Ureter (tissue), 1 donor: ENCODE data around the gene WIPF1. TPM values are rescaled to one million over a fixed set of nuclear protein-coding genes. Genes with fewer than 3 reads are reported as not detected.

Experiments
- DNase-seq: peaks from one replicate; pipeline ENCODE4 v3.0.0-alpha.2; 2020; ENCODE audit warnings: low spot score
- total RNA-seq: library from RNA; stranded (reverse); gene quantifications from one replicate; pipeline ENCODE4 v1.2.4, GENCODE V29; 2023
- donor health status: DM: yes; HTN: yes; CAD: no.

The WIPF1 gene, protein sequence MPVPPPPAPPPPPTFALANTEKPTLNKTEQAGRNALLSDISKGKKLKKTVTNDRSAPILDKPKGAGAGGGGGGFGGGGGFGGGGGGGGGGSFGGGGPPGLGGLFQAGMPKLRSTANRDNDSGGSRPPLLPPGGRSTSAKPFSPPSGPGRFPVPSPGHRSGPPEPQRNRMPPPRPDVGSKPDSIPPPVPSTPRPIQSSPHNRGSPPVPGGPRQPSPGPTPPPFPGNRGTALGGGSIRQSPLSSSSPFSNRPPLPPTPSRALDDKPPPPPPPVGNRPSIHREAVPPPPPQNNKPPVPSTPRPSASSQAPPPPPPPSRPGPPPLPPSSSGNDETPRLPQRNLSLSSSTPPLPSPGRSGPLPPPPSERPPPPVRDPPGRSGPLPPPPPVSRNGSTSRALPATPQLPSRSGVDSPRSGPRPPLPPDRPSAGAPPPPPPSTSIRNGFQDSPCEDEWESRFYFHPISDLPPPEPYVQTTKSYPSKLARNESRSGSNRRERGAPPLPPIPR
- total RNA-seq = 35.7 TPM

DNA sequence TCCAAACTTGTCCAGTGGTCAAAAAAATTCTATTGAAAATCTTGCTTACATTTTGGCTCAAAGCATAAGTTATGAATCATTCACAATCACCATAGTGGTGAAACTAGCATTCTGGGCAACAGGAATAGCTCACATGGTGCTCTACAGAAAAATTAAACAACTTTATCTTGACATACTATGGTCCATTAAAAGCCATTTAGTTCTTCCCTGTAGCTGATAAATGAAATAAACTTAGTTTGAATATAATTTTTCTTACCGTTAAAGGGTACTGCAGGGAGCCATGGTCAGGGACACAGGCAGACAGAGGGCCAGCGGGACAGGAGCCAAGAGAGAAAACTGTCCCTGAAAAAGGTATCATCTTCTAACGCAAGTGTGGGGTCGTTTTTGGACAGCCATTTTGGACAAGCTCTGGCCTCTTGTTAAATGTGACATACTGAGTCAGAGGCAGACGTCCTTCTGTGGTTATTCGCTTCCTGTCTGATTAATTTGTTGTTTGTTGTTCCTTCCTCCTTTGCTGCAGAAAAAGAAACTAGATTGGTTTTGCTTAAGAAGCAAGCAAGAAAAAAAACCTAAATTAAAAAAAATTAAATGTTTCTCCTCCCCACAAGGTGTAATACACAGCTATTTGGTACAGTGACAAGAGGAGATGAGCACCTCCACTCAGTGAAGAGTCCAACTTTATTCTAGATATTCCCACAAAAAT, at the start of gene WIPF1:
Gene WIPF1, minus strand, starts transcription at position 460 of the 703 bp plus-strand sequence. CDS start 12,231 bp downstream, outside the sequence.
- no peak for DNase-seq

DNA sequence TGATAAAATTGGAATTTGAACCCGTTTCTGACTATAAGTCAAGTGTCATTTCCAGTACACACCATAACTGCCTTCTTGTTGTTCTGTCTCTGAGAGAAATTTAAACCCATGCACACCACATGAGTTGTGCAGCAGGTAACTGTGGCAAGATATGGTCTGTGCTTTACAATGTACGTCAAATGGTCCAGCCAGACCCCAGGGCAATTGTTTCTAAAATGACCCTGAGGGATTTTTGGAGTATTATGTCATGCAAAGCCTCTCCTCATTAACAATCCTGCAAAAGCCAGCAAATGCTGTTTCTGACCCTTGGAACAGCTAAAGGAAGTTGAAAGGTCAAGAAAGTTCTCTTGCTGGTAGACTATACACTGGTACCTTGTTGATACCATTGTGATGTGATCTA, 47.7 kb upstream of the WIPF1 start:
- no peak for DNase-seq

DNA sequence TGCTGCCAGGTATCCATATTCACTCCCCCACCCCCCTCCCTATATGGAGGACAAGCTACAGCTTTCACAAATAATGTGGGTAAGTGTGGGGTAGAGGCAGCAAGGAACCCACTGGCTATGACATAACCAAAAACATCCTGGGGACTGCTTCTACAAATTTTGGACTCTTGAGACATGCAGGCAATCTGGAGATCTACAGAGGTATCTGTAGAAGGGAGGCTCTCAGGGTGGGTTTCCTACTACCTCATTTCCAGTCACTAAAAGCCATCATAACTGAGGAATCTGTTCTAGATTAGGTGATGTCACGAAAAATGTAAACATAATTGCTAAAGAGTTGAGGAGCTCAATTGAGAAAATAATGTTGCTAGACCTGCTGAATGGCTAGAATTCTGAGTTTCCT, 46.8 kb upstream of the WIPF1 start:
- no peak for DNase-seq

DNA sequence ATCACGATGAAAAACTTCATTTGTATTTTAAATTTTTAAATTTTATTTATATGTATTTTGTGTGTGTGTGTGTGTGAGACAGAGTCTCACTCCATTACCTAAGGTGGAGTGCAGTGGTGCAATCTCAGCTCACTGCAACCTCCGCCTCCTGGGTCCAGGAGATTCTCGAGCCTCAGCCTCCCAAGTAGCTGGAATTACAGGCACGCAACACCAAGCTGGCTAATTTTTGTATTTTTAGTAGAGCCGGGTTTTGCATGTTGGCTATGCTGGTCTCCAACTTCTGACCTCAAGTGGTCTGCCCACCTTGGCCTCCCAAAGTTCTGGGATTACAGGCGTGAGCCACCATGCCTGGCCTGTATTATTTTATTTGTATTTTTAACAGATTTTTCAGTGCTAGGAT, 45.8 kb upstream of the WIPF1 start:
- DNase-seq = no peak

DNA sequence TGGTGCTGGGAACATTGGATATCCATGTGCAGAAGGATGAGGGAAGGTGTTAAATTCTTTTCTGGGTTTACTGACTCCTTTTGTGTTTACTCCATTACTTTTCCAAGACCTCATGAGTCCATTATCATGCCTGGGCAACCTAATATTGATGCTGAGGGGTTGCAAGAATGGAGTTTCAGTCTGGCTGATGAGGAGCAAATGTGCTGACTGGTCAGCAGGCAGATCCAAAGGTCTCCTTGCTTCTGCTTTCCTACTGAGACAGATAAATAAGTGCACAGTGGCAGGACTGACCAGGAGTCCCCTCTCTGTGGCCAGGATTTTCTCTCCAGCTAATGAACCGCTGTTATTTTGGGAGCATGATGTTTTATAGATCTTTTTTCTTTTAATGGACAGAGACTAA, 43.6 kb upstream of the WIPF1 start:
- no peak for DNase-seq

DNA sequence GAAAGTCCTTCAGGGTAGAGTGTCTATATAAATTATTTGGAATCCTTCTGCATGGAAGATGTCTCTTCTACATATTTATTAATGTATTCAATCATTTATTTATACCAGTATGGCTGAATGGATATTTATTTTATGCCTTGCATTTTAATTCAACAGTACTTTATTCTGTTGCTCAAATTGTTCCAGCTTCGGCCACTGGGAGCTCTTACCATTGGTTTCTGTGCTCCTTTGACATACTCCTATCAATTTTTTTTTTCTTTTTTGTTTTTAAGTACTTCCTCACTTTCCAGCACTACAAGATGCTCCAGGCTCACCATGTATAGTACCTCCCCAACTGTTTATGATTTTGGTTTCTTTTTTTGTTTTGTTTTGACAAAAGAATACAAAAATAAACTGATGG, 39.4 kb upstream of the WIPF1 start:
- no peak for DNase-seq

DNA sequence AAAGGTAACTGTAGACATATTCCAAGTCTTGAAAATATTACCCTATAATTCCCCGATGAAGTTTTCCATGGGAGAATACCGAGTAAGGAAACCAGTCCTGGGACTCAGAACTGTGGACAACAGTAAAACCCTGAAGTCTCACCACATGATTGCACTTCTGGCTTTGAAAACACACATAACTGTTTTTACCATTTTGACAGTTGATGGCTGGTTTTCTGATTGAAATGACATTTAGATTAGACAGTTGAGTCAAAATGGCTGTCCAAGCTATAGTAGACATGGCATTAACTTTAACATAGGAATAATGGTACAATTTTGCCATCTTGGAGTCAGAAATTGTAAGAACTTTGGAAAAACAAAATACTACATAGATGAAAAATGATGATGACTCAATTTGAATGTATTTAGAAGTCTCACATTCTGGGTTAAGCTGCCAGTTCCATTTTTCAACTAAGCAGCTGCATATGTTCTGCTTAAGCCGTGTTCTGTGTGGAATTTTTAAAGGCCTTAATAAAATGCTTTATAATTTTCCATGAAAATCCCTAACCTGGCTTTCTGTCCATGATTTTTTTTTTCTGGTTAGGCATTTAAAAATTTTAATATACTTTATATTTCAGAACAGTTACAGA, 38.3 kb upstream of the WIPF1 start:
- DNase-seq = no peak

DNA sequence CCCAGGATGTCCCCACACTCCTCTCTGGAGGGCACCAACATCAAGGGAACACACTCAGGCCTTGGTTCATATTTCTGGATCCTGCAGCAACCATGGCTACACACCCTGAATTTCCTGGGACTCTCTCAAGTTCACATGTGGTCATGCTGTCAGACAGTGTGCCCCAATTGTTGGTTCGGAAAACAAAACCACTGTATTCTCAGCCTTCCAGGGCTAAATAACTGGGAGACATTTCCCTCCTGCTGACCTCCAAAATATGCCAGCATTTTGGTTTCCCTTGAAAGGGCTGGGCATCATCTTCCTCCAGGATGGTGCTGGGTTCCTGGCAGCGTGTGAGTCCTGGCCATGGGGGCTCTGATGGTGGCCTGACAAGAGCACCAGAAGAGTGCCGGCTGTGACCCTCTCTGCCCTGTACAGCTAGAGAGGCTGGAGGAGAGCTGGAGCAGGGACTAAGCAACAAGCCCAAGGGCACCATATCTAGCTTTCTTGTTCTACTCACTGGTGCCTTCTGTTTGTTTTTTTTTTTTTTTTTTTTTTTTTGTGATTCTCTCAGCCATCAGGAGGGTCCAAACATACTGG, 37.5 kb upstream of the WIPF1 start:
- DNase-seq = no peak

DNA sequence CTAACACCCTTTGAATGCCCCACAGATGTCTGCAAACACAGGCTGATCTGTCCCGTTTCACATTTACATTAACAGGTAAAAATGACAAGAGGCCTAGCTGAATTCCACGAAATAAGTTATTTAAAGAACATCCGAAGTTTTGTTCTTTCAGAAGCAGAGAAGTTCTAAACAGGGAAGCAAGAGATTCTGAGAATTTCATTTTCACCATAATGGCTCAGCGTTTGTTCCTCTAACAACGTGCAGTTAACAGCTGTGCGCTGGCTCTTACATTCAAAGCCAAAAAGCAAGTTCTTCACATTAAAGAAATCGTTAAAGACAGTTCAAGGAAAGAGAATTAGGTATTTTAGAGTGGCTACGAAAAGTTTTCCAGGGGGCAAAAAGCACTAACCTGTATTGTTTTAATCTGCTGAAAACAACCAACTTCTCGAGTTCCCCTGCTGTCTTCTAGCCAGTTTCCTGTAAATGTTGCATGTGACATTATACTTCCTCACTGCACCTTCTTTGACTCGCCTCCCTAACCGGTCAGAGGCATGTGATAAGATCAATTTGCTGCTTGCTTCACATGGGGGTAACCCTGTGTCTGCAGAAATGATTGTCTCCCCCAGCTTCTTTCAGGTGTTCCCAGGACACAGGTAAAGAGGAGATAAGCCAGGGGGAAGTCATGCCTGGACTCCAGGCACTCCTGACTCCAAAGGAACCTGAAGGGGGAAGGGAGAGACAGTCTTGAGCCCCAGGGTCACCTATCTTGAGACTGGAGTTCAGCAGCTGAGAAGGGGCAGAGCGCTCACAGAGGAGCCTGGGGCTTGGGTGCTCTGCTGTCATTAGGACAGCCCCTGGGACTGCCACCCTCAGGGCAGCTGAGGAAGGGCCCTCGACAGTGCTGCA, 36.8 kb upstream of the WIPF1 start:
- DNase-seq = no peak

DNA sequence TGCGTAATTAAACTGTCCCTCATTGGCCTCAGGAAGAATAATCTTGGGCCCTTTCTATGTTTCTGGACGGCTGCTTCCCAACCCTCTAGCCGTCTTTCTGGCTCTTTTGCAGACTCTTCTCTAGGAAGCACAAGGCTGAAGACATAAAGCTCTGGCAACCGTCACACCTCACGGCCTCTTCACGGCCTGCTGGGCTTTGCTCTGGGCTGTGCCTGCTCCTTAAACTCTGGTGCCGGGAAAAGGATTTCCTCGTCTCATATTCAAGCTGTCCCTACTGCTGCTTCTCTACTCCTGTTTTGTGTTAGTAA, 36.0 kb upstream of the WIPF1 start:
- no peak for DNase-seq

DNA sequence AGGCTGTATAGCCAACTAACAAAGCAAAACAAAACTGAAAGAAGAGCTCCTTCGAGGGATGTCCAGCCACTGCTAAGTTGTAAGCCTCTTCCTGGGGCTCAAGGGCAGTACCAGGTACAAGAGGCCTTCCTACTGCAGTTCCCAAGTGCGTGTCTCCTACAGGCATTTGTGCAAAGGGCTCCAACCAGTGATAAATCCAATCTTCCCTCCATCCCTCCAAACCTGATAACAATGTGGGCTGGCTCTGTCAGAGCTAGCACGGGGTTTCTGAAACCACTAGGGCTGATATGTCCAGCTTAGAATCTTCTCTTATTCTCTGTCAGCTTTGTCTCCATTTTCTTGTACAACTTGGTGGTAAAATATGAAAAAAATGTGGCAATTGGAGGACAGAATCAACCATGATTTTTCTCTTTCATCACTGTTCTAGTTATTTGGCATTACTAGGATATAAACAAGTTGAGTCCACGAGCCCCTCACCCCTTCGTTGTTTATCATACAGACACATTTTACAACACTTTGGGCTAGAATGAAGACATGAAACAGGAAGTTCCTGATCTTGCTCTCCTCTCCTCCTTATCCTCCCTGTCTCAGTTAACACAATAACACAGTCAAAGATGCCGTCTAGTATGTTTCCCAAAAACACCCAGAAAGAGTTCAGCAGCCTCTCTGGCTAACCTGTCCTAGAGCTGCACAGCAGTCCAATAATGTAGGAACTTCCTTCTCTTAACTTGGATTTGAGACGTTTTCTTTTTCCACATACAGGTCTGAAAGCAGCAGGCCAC, 35.4 kb upstream of the WIPF1 start:
- no peak for DNase-seq

DNA sequence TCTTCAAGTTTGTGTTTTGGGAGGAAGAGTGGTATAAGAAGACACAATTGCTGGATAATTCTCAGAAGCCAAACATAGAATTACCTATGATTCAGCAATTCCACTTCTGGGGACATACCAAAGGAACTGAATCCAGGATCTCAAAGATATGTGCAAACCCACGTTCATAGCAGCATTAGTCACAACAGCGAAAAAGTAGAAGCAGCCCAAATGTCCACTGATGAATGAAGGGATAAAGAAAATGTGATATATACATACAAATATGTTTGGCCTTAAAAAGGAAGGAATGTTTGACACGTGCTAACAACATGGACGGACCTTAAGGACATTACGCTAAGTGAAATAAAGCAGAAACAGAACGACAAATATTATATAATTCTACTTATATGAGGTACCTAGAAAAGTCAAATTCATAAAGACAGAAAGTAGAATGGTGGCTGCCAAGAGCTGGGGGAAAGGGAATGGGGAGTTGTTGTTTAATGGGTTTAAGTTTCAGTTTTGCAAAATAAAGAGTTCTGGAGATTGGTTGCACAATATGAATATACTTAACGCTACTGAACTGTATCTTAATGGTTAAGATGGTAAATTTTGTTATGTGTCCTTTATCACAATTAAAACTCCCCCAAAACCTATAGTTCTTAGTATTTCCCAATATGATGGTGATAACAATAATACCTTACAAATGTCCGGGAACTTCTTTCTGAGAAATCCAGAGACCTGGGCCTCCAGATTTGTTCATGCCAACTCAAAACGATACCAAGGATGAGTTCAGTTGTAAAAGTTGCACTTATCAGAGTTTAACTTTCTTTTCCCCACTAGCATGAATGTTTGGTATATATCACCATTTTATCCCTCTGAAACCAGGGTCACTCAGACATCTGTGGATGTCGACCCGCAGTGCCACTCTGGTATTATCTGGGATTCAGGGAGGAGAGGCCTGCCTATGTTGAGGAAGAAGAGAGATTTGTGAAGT, 33.7 kb upstream of the WIPF1 start:
- no peak for DNase-seq

DNA sequence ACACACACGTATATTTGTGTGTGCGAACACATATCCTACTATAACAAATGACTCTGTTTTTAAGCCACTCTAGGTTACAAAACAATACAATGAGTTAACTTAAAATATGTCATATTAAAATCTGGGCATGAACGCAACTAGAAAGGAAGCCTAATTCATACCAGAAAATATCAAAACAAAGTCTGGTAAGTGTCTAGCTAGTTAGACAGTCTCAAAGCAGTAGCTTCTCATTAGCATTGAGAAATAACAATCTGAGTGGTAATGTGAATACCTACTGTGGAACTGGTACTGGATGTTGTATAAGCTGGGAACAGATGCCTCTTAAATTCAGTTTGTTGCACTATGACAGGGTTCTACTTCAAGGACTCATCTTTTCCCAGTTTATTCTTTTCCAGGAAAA, 32.5 kb upstream of the WIPF1 start:
- no peak for DNase-seq

DNA sequence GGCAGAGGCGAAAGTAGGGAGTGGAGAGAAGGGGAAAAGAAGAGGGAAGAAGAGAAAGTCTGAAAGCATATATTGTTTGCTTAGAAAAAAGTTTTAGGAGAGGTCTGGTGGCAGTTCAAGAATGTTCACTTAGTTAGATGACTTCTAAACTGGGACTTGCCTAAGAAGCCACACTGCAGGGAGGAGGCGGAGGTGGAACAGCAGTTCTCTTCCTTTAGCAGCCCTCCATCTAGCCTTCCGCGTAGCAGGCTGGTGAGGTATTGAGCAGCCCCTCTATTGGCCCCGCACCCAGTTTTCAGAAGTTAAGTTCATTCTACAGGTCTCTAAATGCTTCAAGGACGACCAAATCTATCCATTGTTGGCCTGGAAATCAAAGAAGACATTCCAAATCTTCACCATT, 31.9 kb upstream of the WIPF1 start:
- no peak for DNase-seq

DNA sequence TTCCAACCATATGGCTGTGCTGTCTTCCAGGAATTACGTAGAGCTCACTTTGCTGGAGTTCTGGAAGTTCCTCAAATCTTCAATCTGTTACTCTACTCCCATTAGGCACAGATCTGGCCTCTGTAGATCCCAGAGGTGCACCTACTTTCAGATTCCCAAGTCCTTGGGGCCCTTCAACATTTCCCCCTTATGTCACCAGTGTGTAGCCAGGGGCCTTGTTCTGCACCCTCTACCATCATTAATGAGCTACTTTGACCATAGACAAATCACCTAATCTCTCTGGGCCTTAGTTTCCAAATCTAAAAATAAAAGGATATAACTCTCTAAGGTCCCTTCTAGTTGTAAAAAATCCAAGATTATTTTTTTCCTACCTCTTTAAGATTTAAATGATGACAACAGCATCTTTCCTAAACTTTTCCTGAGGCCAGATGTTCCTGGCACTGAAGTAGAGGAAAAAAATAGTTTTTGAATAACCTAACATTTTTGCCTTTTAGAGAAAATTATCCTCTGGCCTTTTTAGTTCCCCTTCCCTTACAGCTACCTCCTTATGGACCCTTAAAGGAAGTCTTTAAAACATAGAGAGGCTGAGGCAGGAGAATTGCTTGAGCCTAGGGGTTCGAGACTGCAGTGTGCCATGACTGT, 31.0 kb upstream of the WIPF1 start:
- DNase-seq = no peak

DNA sequence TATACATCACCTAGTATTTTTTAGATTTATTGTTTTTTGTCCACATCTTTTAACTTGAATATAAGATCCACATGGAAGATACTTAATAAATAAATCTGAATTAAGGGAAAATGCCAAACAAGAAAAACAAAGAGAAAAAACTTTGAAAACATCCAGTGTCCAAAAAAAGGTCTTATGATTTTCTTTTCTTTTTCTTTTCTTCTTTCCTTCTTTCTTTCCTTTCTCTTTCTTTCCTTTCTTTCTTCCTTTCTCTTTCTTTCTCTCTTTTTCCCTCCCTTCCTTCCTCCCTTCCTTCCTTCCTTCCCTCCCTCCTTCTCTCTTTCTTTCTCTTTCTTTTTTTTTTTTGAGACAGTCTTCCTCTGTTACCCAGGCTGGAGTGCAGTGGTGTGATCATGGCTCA, 29.6 kb upstream of the WIPF1 start:
- no peak for DNase-seq

DNA sequence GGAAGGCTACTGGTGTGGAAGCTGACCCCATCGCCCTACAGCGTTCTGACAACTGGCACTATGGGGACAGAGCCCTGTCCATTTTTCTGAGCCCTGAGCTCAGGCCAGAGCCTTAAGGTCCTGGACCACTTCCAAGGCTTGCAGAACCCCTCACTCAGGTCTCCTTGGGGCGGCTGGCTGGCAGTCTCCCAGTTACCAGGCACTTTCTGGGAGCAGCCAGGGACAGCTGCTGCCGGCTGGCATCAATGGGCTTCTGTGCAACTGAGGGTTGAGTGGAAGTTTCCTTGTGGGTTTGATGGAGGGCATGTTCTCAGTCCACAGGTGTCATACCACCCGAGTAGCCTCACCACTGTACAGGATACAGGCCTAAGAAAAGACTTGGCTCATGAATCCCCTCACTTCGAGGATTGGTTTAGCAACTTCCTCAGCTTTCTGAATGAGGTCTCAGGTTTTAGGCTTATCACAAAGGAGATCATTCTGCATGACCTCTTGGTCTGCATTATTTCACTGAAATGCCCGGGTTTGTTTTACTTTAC, 27.4 kb upstream of the WIPF1 start:
- no peak for DNase-seq

DNA sequence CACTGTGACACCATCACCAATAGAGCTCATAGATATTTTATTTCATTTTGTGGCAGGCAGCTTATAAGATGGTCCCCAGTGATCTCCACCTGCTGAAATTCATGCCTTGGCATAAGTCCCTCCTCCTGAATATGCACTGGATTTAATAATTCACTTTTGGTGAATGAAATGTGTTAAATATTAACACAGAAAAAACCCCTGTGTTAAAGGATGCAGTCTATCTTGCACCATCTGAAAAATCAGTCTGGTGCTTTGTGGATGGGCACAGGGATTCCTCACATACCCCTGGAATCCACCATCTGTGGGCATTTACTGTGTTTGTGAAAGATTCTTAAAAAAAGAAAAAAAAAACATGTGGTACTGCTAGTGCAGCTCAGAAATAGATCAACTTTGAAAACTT, 26.1 kb upstream of the WIPF1 start:
- no peak for DNase-seq
